ENCODE data around the gene DPY19L1. TPM values are rescaled to one million over a fixed set of nuclear protein-coding genes. Genes with fewer than 3 reads are reported as not detected.
A peak's percentile ranks its signal among the peaks of the same experiment; 100 is the strongest.
"Not testable (repeated sequence)": the region's sequence is repeated elsewhere in the genome, so short reads cannot be mapped to it uniquely, and the experiment has no call there.

DPY19L1 gene
- polyA plus RNA-seq (2013, experiment 1 of 4) = 62.7 TPM
- 82.1 TPM for polyA plus RNA-seq (2013, experiment 2 of 4)
- 61.1 TPM for polyA plus RNA-seq (2013, experiment 3 of 4)
- 70.4 TPM for polyA plus RNA-seq (2013, experiment 4 of 4)

GRCh38 chr7:35037211-35037525 is at the start of gene DPY19L1:
Gene DPY19L1, minus strand, starts transcription at chr7:35037485. Its CDS starts 91 bp downstream, at chr7:35037394.
- Histone ChIP-seq H3K27me3 (ENCODE audit: control insufficient read depth, insufficient read depth, low read length, poor library complexity, severe bottlenecking) (no peaks in the 10 kb centered on the region), H3K4me3 (ENCODE audit: insufficient read depth, low read depth, low read length) (peak within 1 kb of the TSS; percentile 80), H3K27ac (ENCODE audit: insufficient read depth, low read depth, low read length, poor library complexity, severe bottlenecking) (peak within 1 kb of the TSS; percentile 81), H3K36me3 (ENCODE audit: control insufficient read depth, insufficient read depth, low read length) (no peaks in the 10 kb centered on the region), H3K4me1 (ENCODE audit: control insufficient read depth, insufficient read depth, low read length) (peaks cover 13% of the 10 kb centered on the region), H3K9me3 (ENCODE audit: control insufficient read depth, low read length) (no peaks in the 10 kb centered on the region)
- 0% methylated on average over 48 of the region's 48 CpGs for WGBS, 2 experiments

GRCh38 chr7:35079517-35079916 is 42.2 kb upstream of the DPY19L1 start:
- not testable (repeated sequence) for H3K27ac ChIP-seq (ENCODE audit: insufficient read depth, low read depth, low read length, poor library complexity, severe bottlenecking); H3K27me3 ChIP-seq (ENCODE audit: control insufficient read depth, insufficient read depth, low read length, poor library complexity, severe bottlenecking); H3K4me3 ChIP-seq (ENCODE audit: insufficient read depth, low read depth, low read length); H3K4me1 ChIP-seq (ENCODE audit: control insufficient read depth, insufficient read depth, low read length); H3K36me3 ChIP-seq (ENCODE audit: control insufficient read depth, insufficient read depth, low read length); H3K9me3 ChIP-seq (ENCODE audit: control insufficient read depth, low read length)
- 50 to 80% methylated on average over 2 of the region's 3 CpGs for WGBS, 2 experiments

- not testable (repeated sequence) for H3K27ac ChIP-seq (ENCODE audit: insufficient read depth, low read depth, low read length, poor library complexity, severe bottlenecking); H3K4me1 ChIP-seq (ENCODE audit: control insufficient read depth, insufficient read depth, low read length); H3K36me3 ChIP-seq (ENCODE audit: control insufficient read depth, insufficient read depth, low read length); H3K4me3 ChIP-seq (ENCODE audit: insufficient read depth, low read depth, low read length); H3K27me3 ChIP-seq (ENCODE audit: control insufficient read depth, insufficient read depth, low read length, poor library complexity, severe bottlenecking); H3K9me3 ChIP-seq (ENCODE audit: control insufficient read depth, low read length)
- WGBS, 2 experiments = 92 to 93% methylated on average over 4 to 5 of the region's 5 CpGs
Measured at GRCh38 chr7:35074008-35074407, 36.7 kb upstream of the DPY19L1 start.

GRCh38 chr7:35072950-35073827 is 35.9 kb upstream of the DPY19L1 start:
- H3K9me3 ChIP-seq (ENCODE audit: control insufficient read depth, low read length); H3K27me3 ChIP-seq (ENCODE audit: control insufficient read depth, insufficient read depth, low read length, poor library complexity, severe bottlenecking); H3K4me3 ChIP-seq (ENCODE audit: insufficient read depth, low read depth, low read length); H3K36me3 ChIP-seq (ENCODE audit: control insufficient read depth, insufficient read depth, low read length); H3K4me1 ChIP-seq (ENCODE audit: control insufficient read depth, insufficient read depth, low read length); H3K27ac ChIP-seq (ENCODE audit: insufficient read depth, low read depth, low read length, poor library complexity, severe bottlenecking): not testable (repeated sequence)
- WGBS, 2 experiments = 74 to 75% methylated on average over 10 to 11 of the region's 14 CpGs

- not testable (repeated sequence) for H3K36me3 ChIP-seq (ENCODE audit: control insufficient read depth, insufficient read depth, low read length); H3K27ac ChIP-seq (ENCODE audit: insufficient read depth, low read depth, low read length, poor library complexity, severe bottlenecking); H3K27me3 ChIP-seq (ENCODE audit: control insufficient read depth, insufficient read depth, low read length, poor library complexity, severe bottlenecking); H3K4me3 ChIP-seq (ENCODE audit: insufficient read depth, low read depth, low read length); H3K9me3 ChIP-seq (ENCODE audit: control insufficient read depth, low read length); H3K4me1 ChIP-seq (ENCODE audit: control insufficient read depth, insufficient read depth, low read length)
- WGBS, 2 experiments = 76 to 79% methylated on average over 1 of the region's 1 CpG
Measured at GRCh38 chr7:35069084-35069483, 31.8 kb upstream of the DPY19L1 start.

- not testable (repeated sequence) for H3K27ac ChIP-seq (ENCODE audit: insufficient read depth, low read depth, low read length, poor library complexity, severe bottlenecking); H3K27me3 ChIP-seq (ENCODE audit: control insufficient read depth, insufficient read depth, low read length, poor library complexity, severe bottlenecking); H3K9me3 ChIP-seq (ENCODE audit: control insufficient read depth, low read length); H3K4me3 ChIP-seq (ENCODE audit: insufficient read depth, low read depth, low read length); H3K36me3 ChIP-seq (ENCODE audit: control insufficient read depth, insufficient read depth, low read length); H3K4me1 ChIP-seq (ENCODE audit: control insufficient read depth, insufficient read depth, low read length)
- WGBS, 2 experiments = 88 to 92% methylated on average over 1 to 2 of the region's 2 CpGs
Measured at GRCh38 chr7:35065382-35065781, 28.1 kb upstream of the DPY19L1 start.

- not testable (repeated sequence) for H3K4me1 ChIP-seq (ENCODE audit: control insufficient read depth, insufficient read depth, low read length); H3K27ac ChIP-seq (ENCODE audit: insufficient read depth, low read depth, low read length, poor library complexity, severe bottlenecking); H3K9me3 ChIP-seq (ENCODE audit: control insufficient read depth, low read length); H3K27me3 ChIP-seq (ENCODE audit: control insufficient read depth, insufficient read depth, low read length, poor library complexity, severe bottlenecking); H3K36me3 ChIP-seq (ENCODE audit: control insufficient read depth, insufficient read depth, low read length); H3K4me3 ChIP-seq (ENCODE audit: insufficient read depth, low read depth, low read length)
- WGBS, 2 experiments = 94 to 97% methylated on average over 3 of the region's 3 CpGs
Measured at GRCh38 chr7:35058571-35058970, 21.3 kb upstream of the DPY19L1 start.

GRCh38 chr7:35057505-35058451 is 20.5 kb upstream of the DPY19L1 start:
- H3K4me1 ChIP-seq (ENCODE audit: control insufficient read depth, insufficient read depth, low read length); H3K27me3 ChIP-seq (ENCODE audit: control insufficient read depth, insufficient read depth, low read length, poor library complexity, severe bottlenecking); H3K36me3 ChIP-seq (ENCODE audit: control insufficient read depth, insufficient read depth, low read length); H3K27ac ChIP-seq (ENCODE audit: insufficient read depth, low read depth, low read length, poor library complexity, severe bottlenecking); H3K4me3 ChIP-seq (ENCODE audit: insufficient read depth, low read depth, low read length); H3K9me3 ChIP-seq (ENCODE audit: control insufficient read depth, low read length): not testable (repeated sequence)
- 88 to 91% methylated on average over 10 of the region's 11 CpGs for WGBS, 2 experiments

- not testable (repeated sequence) for H3K4me3 ChIP-seq (ENCODE audit: insufficient read depth, low read depth, low read length); H3K27ac ChIP-seq (ENCODE audit: insufficient read depth, low read depth, low read length, poor library complexity, severe bottlenecking); H3K4me1 ChIP-seq (ENCODE audit: control insufficient read depth, insufficient read depth, low read length); H3K9me3 ChIP-seq (ENCODE audit: control insufficient read depth, low read length); H3K27me3 ChIP-seq (ENCODE audit: control insufficient read depth, insufficient read depth, low read length, poor library complexity, severe bottlenecking); H3K36me3 ChIP-seq (ENCODE audit: control insufficient read depth, insufficient read depth, low read length)
- WGBS, 2 experiments = 60 to 92% methylated on average over 1 to 2 of the region's 2 CpGs
Measured at GRCh38 chr7:35055733-35056132, 18.4 kb upstream of the DPY19L1 start.

GRCh38 chr7:35053488-35054175 is 16.3 kb upstream of the DPY19L1 start:
- not testable (repeated sequence) for H3K4me1 ChIP-seq (ENCODE audit: control insufficient read depth, insufficient read depth, low read length); H3K4me3 ChIP-seq (ENCODE audit: insufficient read depth, low read depth, low read length); H3K27ac ChIP-seq (ENCODE audit: insufficient read depth, low read depth, low read length, poor library complexity, severe bottlenecking); H3K27me3 ChIP-seq (ENCODE audit: control insufficient read depth, insufficient read depth, low read length, poor library complexity, severe bottlenecking); H3K9me3 ChIP-seq (ENCODE audit: control insufficient read depth, low read length); H3K36me3 ChIP-seq (ENCODE audit: control insufficient read depth, insufficient read depth, low read length)
- 69 to 84% methylated on average over 3 to 4 of the region's 4 CpGs for whole genome bisulfite sequencing, 2 experiments

Data from ectodermal cell (in vitro differentiated cells).